Suprapubic skin (tissue), 4 donors: ENCODE results near the gene CFAP100. TPM values are rescaled to one million over a fixed set of nuclear protein-coding genes. Genes with fewer than 3 reads are reported as not detected.
A peak's percentile ranks its signal among the peaks of the same experiment; 100 is the strongest.

Source experiments
- DNase-seq, 2 donors: peaks; one replicate each; pipeline ENCODE4 v3.0.0-alpha.2; 2019; ENCODE audit warnings: low spot score in 2 of 2
- H3K27ac ChIP-seq: fragments of 200-600 bp; sonication (generic); one replicate; pipeline ENCODE4 v1.5.1; 2019
- H3K27me3 ChIP-seq: fragments of 200-600 bp; sonication (generic); one replicate; pipeline ENCODE4 v1.5.1; 2019
- H3K36me3 ChIP-seq: fragments of 200-600 bp; sonication (generic); one replicate; pipeline ENCODE4 v1.5.1; 2019
- H3K4me1 ChIP-seq: fragments of 200-600 bp; sonication (generic); one replicate; pipeline ENCODE4 v1.5.1; 2019
- H3K4me3 ChIP-seq: fragments of 200-600 bp; sonication (generic); one replicate; pipeline ENCODE4 v1.5.1; 2019; ENCODE audit warnings: mild to moderate bottlenecking
- H3K9me3 ChIP-seq: fragments of 200-600 bp; sonication (generic); one replicate; pipeline ENCODE4 v1.5.1; 2019
- CTCF ChIP-seq, 2 donors: fragments of 200-600 bp in 1 of 2; fragments of 450-650 bp in 1 of 2; sonication (generic) in 1 of 2; IDR thresholded peaks; one replicate each; pipeline ENCODE4 v1.5.1; 2016 to 2019; ENCODE audit warnings: antibody characterized with exemption in 2 of 2, mild to moderate bottlenecking in 1 of 2, moderate library complexity in 1 of 2
- EP300 ChIP-seq: sonication (generic); formaldehyde crosslinking; IDR thresholded peaks from one replicate; pipeline ENCODE4 v1.6.1; 2017; ENCODE audit warnings: antibody characterized with exemption
- POLR2A ChIP-seq, 2 donors: fragments of 450-650 bp; IDR thresholded peaks; one replicate each; pipeline ENCODE4 v1.6.1; 2017; ENCODE audit warnings: antibody characterized with exemption in 2 of 2, mild to moderate bottlenecking in 2 of 2, moderate library complexity in 2 of 2
- POLR2AphosphoS5 ChIP-seq, 3 donors: sonication (generic); formaldehyde crosslinking; IDR thresholded peaks; one replicate each; pipeline ENCODE4 v1.6.1; 2017; ENCODE audit warnings: antibody characterized with exemption in 3 of 3
- WGBS: methylation state at CpG from one replicate; pipeline ENCODE4 v1.1.5; 2018; 5-methylcytosine and 5-hydroxymethylcytosine counted together
- total RNA-seq, 4 donors: library from RNA; depleted of rRNA; stranded (reverse); fragments of >200 nt; gene quantifications; one replicate each; pipeline ENCODE4 v1.1.0, GENCODE V29; 2016

The CFAP100 gene
- total RNA-seq, 4 donors from 2014 or later = not detected

- DNase-seq = peak in 1 of 2 donors; percentile 54
- WGBS = 95% methylated on average over 14 of the region's 14 CpGs
- Histone ChIP-seq H3K27me3 (no peaks in the 10 kb centered on the region), H3K4me3 (no peak overlapping the region), H3K27ac (no peak overlapping the region), H3K36me3 (no peaks in the 10 kb centered on the region), H3K9me3 (no peaks in the 10 kb centered on the region), H3K4me1 (peaks cover 23% of the 10 kb centered on the region)
- TF ChIP-seq EP300 = no peak
- TF ChIP-seq POLR2AphosphoS5 (IDR thresholded peaks at IDR 0.05) = no peak
- TF ChIP-seq CTCF (IDR thresholded peaks at IDR 0.05) = no peak
Observed at GRCh38 chr3:126478581-126479310, 84.0 kb downstream of the CFAP100 start.

GRCh38 chr3:126479642-126480041 lies 84.9 kb downstream of the CFAP100 start:
- no peak for DNase-seq
- 60% methylated on average over 1 of the region's 1 CpG for WGBS
- Histone ChIP-seq H3K4me1 (peaks cover 14% of the 10 kb centered on the region), H3K36me3 (no peaks in the 10 kb centered on the region), H3K27me3 (no peaks in the 10 kb centered on the region), H3K9me3 (no peaks in the 10 kb centered on the region), H3K4me3 (no peak overlapping the region), H3K27ac (no peak overlapping the region)
- TF ChIP-seq POLR2A (IDR thresholded peaks at IDR 0.05) (no peak), POLR2AphosphoS5 (IDR thresholded peaks at IDR 0.05) (no peak), CTCF (IDR thresholded peaks at IDR 0.05) (no peak), EP300 (no peak)

GRCh38 chr3:126480206-126480605 lies 85.5 kb downstream of the CFAP100 start:
- Histone ChIP-seq H3K27me3 (no peaks in the 10 kb centered on the region), H3K4me1 (peaks cover 10% of the 10 kb centered on the region), H3K4me3 (no peak overlapping the region), H3K9me3 (no peaks in the 10 kb centered on the region), H3K27ac (no peak overlapping the region), H3K36me3 (no peaks in the 10 kb centered on the region)
- TF ChIP-seq POLR2A (IDR thresholded peaks at IDR 0.05) (no peak), CTCF (IDR thresholded peaks at IDR 0.05) (no peak), EP300 (no peak), POLR2AphosphoS5 (IDR thresholded peaks at IDR 0.05) (no peak)
- DNase-seq = no peak
- WGBS = 94% methylated on average over 5 of the region's 5 CpGs

- peak in 1 of 2 donors; percentile 40 for DNase-seq
- Histone ChIP-seq H3K4me1 (peaks cover 10% of the 10 kb centered on the region), H3K27me3 (no peaks in the 10 kb centered on the region), H3K36me3 (no peaks in the 10 kb centered on the region), H3K27ac (no peak overlapping the region), H3K9me3 (no peaks in the 10 kb centered on the region), H3K4me3 (no peak overlapping the region)
- 77% methylated on average over 8 of the region's 8 CpGs for WGBS
- TF ChIP-seq EP300 = no peak
- no peak for TF ChIP-seq CTCF (IDR thresholded peaks at IDR 0.05)
- TF ChIP-seq POLR2AphosphoS5 (IDR thresholded peaks at IDR 0.05) = no peak
- TF ChIP-seq POLR2A (IDR thresholded peaks at IDR 0.05) = no peak
Observed at GRCh38 chr3:126480861-126481260, 86.2 kb downstream of the CFAP100 start.

- 80% methylated on average over 10 of the region's 16 CpGs for WGBS
Observed at GRCh38 chr3:126481808-126482502, 87.2 kb downstream of the CFAP100 start.

More at GRCh38 chr3:126481808-126482502, 87.2 kb downstream of the CFAP100 start:
- no peaks in the 10 kb centered on the region for H3K36me3 ChIP-seq
- peaks cover 7% of the 10 kb centered on the region for H3K4me1 ChIP-seq
- TF ChIP-seq EP300 (no peak), POLR2AphosphoS5 (IDR thresholded peaks at IDR 0.05) (no peak), CTCF (IDR thresholded peaks at IDR 0.05) (no peak), POLR2A (IDR thresholded peaks at IDR 0.05) (no peak)
- H3K9me3 ChIP-seq = no peaks in the 10 kb centered on the region
- no peaks in the 10 kb centered on the region for H3K27me3 ChIP-seq
- H3K4me3 ChIP-seq = no peak overlapping the region
- H3K27ac ChIP-seq = no peak overlapping the region
- DNase-seq = peak in 1 of 2 donors; percentile 63
